ENCODE results near the gene GLI1.

The GLI1 gene

DNA sequence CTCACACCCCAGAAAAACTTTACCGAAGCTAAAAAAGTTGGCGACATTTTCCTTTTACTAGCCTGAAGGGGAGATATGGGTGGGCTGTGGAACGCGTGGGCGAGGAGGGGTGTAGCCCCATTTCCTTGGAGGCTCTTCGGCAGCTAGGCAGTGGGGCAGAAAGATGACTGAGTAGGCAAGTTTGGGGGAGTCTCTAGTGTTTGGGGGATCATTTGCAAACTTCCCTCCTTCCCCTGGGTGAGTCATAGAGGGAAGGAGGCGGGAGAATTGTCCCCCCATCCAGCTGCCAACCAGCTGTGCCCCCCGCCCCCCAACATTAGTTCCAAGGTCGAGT, 2.3 kb downstream of the GLI1 start:
- DNase-seq, result no peak

DNA sequence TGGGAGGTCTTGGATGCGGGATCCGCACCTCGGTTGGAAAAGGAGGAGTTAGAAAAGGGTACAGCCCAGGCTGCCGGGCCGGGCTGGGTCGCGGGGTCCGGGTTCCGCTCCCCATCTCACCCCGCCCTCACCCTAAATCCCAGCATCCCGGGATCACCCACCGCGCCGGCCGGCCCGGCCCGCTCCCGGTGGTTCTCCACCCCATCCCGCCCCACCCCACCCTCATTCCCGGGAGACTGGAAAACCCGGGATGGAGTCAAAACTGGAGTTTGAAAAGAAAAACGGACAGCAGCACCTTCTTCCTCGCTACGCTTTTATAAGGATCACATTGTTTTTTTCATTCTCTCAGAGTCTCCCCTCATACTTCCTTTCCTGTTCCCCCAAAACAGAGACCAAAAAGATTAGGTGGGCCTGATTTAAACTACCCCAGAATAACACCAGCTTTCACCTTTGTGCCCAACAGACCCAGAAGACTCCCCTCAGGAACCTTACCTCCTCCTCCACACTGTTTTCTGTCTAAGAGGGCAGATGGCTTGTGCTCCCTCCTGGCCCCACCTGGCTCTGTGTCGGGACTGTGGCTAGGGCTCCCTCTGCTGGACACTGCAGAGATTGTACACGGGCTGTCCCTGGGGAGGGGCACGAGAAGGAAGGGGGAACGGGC, 2.8 kb downstream of the GLI1 start:
- DNase-seq, result peak; percentile 91

DNA sequence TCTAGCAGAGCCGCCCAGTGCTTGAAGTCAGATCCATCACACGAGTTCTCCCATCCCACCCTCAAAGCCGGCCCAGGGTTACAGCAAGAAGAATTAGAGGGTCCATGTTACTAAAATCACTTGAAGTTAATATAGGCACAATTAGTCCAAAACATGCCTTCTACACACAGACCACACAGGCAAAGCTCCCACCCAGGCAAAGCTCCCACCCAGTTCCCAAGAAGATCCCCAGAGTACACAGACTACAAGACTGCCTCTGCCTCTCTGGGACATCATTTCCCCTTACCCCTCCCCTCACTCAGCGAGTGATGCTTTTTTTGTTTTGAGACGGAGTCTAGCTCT, 3.3 kb downstream of the GLI1 start:
- DNase-seq, result no peak

DNA sequence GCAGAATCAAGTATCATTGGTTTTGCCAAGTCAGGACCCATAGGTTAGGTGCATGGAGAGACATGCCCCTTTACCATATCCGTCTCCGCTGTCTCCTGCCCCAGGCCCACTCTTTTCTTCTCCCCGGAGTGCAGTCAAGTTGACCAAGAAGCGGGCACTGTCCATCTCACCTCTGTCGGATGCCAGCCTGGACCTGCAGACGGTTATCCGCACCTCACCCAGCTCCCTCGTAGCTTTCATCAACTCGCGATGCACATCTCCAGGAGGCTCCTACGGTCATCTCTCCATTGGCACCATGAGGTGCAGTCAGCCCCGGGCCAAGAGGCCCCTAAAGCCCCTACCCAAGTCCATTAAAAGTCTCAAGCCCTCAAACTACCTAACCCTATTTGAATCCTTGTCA, 5.0 kb downstream of the GLI1 start:
- no peak for DNase-seq

DNA sequence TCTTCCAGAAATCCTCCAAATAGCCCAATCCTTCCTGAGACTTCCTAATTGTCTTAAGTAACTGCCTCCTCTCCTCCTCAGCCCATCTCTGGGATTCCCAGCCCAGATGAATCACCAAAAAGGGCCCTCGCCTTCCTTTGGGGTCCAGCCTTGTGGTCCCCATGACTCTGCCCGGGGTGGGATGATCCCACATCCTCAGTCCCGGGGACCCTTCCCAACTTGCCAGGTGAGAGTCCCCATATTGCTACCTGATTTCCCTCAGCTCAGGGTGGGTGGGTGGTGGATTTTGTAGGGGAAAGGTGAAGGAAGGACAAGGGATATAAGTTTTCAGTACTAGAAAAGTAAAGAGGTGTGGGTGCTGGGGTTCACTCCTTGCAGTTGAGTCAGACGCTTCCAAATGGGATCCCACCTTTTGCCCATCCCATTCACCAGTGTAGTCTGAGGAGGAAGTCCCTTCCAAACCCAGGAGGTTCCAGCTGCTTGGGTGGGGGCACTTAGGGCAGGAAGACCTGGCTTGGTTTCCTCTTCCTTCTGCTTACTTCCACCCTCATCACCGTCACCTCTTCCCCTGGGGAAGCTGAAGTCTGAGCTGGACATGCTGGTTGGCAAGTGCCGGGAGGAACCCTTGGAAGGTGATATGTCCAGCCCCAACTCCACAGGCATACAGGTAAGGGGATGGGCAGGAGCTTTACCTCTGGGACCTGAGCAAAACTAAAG, 5.6 kb downstream of the GLI1 start:
- no peak for DNase-seq

DNA sequence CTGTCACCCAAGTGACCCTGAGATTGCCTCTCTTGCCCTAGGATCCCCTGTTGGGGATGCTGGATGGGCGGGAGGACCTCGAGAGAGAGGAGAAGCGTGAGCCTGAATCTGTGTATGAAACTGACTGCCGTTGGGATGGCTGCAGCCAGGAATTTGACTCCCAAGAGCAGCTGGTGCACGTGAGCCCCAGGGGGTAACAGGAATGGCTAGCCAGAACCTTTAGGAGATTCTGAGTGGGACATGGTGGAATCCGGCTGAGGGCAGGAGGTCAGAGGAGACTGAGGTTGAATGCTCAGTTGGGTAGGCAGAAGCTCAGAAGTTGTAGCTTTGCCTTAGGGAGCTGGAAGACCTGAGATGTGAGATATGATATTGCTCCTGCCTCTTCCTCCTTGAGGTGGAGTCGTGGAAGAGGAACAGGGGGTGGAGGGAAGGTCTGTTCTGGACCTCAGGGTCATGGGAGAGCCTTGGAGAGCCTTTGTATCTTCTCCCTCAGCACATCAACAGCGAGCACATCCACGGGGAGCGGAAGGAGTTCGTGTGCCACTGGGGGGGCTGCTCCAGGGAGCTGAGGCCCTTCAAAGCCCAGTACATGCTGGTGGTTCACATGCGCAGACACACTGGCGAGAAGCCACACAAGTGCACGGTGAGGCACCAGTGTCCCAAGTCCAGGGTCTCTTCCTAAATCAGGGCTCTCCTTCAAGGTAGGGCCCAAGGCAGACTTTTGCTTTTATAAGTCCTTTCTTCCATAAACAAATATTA, 6.3 kb downstream of the GLI1 start:
- DNase-seq, result no peak

DNA sequence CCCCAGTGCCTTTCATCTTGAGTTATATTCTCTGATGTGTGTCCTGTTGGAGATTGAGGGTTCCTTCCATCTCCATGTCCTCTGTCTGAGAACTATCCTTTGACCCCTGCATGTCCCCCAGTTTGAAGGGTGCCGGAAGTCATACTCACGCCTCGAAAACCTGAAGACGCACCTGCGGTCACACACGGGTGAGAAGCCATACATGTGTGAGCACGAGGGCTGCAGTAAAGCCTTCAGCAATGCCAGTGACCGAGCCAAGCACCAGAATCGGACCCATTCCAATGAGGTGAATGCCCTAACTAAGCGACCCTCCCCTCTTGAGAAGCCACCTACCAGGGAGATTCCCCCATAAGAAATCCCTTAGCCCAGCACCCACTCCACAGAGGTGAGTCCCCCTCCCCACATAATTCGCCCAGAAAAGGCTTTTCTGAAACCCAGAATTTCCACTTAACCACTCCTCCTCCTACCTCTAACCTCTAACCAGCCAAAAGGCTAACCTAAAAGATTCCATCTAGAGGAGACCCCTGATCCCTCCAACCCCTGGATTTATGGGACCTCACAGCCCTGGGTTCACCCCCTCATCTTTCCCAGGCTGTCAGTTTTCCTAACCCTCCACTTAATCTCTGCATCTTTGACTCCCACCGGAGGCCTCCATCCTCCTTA, 7.8 kb downstream of the GLI1 start:
- DNase-seq, result no peak

DNA sequence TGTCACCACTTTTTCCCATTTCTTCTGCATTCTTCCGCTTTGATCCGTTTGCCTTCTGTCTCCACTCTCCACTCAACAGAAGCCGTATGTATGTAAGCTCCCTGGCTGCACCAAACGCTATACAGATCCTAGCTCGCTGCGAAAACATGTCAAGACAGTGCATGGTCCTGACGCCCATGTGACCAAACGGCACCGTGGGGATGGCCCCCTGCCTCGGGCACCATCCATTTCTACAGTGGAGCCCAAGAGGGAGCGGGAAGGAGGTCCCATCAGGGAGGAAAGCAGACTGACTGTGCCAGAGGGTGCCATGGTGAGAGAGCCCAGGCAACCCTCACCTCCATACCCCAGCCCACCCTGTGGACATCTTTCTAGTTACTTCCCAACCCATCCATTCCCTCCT, 8.3 kb downstream of the GLI1 start:
- DNase-seq, result no peak

DNA sequence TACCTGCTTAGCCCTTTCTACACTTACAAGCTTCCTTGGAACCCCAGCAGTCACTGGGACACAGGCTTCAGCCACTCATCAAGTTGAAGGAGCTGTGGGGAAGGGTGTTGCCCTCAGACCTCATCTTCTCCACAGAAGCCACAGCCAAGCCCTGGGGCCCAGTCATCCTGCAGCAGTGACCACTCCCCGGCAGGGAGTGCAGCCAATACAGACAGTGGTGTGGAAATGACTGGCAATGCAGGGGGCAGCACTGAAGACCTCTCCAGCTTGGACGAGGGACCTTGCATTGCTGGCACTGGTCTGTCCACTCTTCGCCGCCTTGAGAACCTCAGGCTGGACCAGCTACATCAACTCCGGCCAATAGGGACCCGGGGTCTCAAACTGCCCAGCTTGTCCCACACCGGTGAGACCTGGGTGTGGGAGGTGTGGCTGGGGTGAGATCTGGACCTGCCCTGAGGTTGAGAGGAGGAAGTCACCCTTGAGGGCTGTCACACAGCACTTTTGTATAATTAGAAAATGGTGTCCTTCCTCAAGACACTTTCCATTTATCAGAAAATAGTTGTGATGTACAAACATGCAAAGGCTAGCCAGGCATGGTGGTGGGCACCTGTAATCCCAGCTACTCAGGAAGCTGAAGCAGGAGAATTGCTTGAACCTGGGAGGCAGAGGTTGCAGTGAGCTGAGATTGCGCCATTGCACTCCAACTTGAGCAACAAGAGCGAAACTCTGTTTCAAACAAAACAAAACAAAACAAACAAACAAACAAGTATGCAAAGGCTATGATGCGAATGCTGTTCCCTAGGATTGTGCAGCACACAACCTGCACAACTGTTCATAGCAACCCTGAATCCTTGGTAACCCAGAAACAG, 9.9 kb downstream of the GLI1 start:
- DNase-seq, result no peak

DNA sequence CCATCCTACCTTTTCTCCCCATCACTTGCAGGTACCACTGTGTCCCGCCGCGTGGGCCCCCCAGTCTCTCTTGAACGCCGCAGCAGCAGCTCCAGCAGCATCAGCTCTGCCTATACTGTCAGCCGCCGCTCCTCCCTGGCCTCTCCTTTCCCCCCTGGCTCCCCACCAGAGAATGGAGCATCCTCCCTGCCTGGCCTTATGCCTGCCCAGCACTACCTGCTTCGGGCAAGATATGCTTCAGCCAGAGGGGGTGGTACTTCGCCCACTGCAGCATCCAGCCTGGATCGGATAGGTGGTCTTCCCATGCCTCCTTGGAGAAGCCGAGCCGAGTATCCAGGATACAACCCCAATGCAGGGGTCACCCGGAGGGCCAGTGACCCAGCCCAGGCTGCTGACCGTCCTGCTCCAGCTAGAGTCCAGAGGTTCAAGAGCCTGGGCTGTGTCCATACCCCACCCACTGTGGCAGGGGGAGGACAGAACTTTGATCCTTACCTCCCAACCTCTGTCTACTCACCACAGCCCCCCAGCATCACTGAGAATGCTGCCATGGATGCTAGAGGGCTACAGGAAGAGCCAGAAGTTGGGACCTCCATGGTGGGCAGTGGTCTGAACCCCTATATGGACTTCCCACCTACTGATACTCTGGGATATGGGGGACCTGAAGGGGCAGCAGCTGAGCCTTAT, 10.8 kb downstream of the GLI1 start:
- no peak for DNase-seq

DNA sequence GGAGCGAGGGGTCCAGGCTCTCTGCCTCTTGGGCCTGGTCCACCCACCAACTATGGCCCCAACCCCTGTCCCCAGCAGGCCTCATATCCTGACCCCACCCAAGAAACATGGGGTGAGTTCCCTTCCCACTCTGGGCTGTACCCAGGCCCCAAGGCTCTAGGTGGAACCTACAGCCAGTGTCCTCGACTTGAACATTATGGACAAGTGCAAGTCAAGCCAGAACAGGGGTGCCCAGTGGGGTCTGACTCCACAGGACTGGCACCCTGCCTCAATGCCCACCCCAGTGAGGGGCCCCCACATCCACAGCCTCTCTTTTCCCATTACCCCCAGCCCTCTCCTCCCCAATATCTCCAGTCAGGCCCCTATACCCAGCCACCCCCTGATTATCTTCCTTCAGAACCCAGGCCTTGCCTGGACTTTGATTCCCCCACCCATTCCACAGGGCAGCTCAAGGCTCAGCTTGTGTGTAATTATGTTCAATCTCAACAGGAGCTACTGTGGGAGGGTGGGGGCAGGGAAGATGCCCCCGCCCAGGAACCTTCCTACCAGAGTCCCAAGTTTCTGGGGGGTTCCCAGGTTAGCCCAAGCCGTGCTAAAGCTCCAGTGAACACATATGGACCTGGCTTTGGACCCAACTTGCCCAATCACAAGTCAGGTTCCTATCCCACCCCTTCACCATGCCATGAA, 11.5 kb downstream of the GLI1 start:
- DNase-seq, result no peak

DNA sequence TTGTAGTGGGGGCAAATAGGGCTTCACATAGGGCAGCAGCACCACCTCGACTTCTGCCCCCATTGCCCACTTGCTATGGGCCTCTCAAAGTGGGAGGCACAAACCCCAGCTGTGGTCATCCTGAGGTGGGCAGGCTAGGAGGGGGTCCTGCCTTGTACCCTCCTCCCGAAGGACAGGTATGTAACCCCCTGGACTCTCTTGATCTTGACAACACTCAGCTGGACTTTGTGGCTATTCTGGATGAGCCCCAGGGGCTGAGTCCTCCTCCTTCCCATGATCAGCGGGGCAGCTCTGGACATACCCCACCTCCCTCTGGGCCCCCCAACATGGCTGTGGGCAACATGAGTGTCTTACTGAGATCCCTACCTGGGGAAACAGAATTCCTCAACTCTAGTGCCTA, 12.1 kb downstream of the GLI1 start:
- no peak for DNase-seq

DNA sequence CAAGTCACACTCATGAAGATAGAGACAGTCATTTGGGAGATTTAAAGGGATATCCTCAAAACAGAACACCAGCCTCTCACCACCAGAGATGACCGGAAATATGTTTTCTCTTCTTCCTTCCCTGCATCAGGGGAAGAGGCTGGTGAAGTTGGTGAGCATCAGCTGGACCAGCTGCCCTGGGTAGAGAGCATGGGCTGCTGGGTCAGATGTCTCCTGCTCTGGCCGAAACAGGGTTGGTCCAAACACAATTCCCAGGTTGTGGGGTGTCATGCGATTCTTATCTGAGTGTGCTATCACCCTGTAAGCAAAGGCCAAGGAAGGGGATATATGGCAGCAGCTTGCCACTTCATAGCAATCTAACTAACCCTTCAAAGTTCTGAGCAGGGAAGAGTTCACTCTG, 12.8 kb downstream of the GLI1 start:
- no peak for DNase-seq

DNA sequence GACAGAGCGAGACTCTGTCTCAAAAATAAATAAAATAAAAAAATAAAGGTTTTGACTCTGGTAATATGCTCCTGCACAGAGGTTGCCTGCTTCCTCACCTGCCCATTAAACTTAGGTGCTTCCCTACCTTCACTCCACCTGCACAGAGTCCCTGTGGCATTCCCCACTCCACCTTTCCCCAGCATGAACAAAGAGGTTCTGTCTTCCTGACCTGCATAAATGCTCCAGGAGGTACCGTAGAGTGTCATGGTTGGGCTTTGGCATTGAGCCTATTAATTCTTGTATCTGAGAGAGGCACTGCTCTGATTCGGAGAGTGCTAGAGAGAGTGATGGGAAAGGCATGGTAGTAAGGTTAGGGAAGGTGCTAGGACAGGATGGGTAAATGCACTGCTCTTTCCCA, 13.8 kb downstream of the GLI1 start:
- no peak for DNase-seq

DNA sequence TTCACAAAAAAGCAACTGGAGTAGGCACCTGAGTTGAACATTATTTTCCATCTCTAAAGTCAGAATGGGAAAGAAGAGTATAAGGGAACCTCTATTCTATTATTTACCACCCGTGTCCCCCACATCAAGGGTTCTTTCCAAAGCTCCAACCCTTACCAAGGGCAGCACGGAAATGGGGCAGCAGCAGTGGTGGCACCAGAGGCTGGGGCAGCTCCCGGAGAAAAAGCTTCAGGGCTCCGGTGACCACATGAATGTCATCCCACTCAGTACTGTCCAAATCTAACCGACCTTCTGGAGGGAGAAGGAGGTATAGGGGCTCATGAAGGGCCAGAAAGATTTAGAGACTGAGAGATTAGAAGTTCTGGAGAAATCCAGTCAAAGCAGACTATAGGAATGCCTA, 14.3 kb downstream of the GLI1 start:
- DNase-seq, result no peak

DNA sequence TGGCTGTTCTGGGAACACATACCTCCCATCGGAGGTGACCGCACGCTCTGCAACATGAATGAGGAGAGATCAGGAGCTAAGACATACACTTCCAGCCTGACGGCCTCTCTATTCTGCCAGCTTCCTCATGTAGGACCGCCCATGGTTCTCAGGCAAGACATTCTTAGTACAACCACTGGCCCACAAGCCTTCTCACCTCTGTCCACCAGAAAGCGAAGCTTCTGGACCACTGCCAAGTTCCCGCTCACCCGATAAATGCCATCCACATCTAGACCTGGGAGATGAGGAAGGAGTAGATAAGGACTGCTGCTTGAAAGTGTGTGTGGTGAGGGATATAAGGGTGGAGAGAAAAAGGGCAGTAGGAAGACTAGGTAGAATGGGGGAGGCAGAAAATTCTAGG, 14.8 kb downstream of the GLI1 start:
- DNase-seq, result no peak

DNA sequence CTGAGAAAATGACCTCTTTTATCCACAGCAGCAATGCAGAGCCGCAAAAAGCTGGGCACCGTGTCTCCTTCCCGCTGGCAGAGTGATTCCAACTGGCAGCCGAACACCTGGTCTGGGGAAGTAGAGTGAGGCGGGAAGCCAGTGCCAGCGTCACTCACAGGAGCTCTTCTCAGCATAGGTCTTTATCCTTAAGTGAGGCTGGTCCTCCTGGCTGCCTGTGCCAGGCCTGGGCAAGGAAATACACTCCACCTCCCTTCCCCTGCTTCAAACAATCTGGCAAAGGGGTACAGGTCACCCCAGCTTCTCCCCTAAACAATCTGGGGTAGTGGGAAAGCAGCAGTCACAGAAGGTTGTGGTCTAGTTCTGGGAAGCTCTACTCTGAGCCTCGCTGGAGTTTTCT, 15.3 kb downstream of the GLI1 start:
- DNase-seq, result no peak

DNA sequence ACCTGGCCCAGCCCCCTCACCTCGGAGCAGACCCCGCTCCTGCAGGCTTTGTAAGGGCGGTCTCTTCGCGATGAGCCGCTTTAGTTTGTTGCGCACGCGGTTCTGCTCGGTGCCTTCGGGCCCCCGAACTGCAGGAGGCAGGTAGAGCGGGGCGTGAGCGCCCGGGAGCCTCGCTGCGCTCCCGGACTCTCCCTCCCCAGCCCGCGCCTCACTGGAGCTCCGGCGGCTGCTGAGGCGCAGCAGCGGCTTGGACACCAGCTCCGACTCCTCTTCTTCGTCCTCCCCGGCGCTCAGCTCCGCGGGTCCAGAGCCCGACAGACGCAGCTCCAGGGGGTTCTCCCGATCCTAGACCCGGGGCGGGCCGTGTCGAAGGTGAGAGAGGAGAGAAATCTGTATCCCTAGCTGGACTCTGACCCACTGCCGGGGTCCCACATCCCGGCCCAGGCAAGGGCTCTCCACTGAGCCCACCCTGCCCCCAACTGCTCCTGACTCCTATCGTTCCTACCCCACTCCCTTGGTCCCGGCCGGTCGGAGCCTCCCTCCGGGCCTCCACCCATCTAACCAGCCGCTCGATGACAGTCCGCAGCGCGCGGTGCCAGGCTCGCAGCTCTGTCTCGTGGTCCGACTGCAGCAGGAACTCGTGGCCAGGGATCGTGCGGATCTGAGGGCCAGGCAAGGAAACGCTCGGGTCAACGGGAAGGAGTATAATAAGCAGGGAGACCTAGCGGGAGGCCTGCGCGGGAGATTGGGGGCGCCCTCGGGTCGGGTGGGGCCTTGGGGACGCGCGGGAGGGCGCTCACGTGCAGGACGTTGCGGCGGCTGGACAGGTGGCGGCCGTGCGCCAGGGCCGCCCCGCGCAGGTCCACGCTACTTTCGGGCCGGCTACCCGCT, 15.9 kb downstream of the GLI1 start:
- peak; percentile 39 for DNase-seq

DNA sequence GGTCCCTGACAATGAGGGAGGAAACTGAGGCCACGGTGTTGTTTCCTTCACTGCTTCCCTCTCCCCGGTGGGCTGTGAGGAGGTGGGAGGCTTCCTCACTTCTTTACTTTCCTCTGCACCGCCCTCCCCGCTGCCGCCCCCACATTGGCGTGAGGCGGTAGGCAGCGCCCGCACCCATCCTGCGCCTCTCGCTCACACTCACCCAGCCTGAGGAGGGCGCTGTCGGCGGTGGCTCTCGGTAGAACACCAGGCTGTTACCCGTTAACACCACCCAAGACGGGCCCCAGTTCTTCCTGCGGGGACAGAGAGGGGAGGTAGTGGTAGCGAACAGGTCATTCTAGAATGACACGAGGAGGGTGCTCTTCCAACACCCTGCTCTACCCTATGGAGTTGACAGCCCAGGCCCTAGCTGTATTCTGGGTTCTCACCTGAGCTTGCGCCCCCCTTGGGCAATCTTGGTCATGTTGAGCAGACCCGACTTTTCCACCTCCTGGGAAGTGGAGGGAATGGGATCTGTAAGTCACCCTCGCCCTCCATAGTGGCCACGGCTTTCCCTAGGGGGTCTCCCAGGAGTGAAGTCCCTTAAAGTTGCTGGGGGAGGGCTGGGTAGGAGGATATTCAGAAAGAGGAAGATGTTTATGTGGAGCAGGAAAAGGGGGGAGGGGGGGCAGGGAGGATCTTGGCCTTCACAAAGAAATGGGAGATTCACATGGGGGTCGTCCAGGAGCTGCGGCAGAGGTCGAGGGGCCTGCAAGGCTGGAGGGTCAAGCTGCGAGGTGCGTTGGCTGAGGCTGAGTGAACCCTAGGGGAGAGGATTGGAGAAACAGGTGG, 16.8 kb downstream of the GLI1 start:
- DNase-seq, result no peak

Measured in EL (cell line).